Measurements from ENCODE around the gene PA2G4.

Gene PA2G4

DNA sequence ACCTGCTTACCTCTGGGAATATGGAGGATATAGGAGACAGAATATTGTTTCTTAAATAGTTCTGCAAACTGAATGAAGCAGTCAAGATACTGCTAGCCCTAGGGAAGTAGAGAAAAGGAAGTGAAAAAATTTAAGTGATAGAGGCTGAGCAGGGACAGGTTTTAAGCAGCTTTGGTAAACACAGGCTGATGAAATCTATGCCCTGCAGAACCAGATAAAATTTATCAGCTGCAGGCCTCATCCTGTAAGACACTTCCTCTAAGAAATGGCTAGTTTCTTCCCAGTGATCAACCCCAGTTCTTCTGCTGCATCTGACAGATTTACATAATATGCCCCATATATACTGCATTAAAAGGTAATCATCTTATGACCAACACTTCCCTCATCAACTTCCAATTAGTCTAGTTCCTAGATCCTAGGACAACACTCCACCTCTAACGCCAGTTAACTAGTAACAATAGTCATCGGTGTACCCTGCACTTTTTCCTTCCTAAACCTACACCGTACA, 22.4 kb downstream of the PA2G4 start:
- peak overlapping the region; percentile 92 for H3K4me3 Mint-ChIP-seq
- H3K4me1 Mint-ChIP-seq = peaks cover 56% of the 10 kb centered on the region
- peaks cover 3% of the 10 kb centered on the region for H3K27me3 Mint-ChIP-seq (ENCODE audit: low read depth, poor library complexity)
- no peak overlapping the region for H3K27ac Mint-ChIP-seq
- H3K36me3 Mint-ChIP-seq (ENCODE audit: low read depth) = peaks cover 16% of the 10 kb centered on the region
- no peak for DNase-seq
- TF ChIP-seq, protein P1, sequence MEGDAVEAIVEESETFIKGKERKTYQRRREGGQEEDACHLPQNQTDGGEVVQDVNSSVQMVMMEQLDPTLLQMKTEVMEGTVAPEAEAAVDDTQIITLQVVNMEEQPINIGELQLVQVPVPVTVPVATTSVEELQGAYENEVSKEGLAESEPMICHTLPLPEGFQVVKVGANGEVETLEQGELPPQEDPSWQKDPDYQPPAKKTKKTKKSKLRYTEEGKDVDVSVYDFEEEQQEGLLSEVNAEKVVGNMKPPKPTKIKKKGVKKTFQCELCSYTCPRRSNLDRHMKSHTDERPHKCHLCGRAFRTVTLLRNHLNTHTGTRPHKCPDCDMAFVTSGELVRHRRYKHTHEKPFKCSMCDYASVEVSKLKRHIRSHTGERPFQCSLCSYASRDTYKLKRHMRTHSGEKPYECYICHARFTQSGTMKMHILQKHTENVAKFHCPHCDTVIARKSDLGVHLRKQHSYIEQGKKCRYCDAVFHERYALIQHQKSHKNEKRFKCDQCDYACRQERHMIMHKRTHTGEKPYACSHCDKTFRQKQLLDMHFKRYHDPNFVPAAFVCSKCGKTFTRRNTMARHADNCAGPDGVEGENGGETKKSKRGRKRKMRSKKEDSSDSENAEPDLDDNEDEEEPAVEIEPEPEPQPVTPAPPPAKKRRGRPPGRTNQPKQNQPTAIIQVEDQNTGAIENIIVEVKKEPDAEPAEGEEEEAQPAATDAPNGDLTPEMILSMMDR (IDR thresholded peaks at IDR 0.05) = no peak
- no peaks in the 10 kb centered on the region for H3K9me3 Mint-ChIP-seq

DNA sequence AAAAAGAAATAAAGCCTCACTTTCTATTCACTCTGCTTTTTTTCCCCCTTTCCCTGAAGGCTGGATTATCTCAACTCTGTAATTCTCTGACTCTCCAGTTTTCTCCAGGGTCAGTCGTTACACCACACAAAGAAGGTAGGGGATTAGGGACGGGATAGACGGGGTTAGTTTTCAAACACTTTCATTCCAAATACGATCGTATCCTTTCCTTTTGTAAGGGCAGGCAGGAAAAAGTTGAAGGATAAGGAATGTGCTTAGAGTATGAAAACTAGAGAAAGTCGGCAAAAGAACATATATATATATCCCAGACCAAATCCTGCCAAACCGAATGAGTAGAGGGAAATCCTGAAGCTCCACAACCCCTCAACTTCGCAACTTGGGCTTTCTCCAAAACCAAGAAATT, 23.1 kb downstream of the PA2G4 start:
- peaks cover 3% of the 10 kb centered on the region for H3K27me3 Mint-ChIP-seq (ENCODE audit: low read depth, poor library complexity)
- peak overlapping the region; percentile 80 for H3K27ac Mint-ChIP-seq
- no peaks in the 10 kb centered on the region for H3K9me3 Mint-ChIP-seq
- peaks cover 23% of the 10 kb centered on the region for H3K36me3 Mint-ChIP-seq (ENCODE audit: low read depth)
- TF ChIP-seq, protein P1 (IDR thresholded peaks at IDR 0.05) = no peak
- DNase-seq = no peak
- H3K4me3 Mint-ChIP-seq = peak overlapping the region; percentile 92
- peaks cover 49% of the 10 kb centered on the region for H3K4me1 Mint-ChIP-seq

DNA sequence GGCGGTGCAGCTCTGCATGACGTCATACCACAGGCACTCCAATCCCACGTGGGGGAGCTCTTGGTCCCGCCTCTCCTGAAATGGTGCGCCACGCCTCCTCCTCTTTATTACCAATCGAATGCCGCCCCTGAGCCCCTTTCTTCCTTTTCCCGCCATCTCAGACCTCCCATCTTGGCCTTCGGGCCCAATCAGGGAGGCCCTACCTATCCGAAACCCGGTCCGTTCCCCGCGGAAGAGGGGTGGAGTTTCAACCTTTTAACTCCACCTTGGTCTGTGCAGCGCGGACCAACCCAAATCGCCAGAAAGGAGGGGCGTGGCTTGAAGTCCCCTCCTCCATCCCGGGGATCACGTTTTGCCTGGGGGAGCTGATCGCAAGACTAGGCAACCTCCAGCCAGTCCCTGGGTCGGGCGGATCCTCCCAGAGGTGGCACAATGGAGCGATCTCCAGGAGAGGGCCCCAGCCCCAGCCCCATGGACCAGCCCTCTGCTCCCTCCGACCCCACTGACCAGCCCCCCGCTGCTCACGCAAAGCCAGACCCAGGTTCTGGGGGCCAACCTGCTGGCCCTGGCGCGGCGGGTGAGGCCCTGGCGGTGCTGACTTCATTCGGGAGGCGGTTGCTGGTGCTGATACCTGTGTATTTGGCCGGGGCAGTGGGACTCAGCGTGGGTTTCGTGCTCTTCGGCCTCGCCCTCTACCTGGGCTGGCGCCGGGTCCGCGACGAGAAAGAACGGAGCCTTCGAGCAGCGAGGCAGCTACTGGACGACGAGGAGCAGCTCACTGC, 23.7 kb downstream of the PA2G4 start, which contains the start of gene ESYT1:
ESYT1 (plus strand) TSS at position 380 of the 782 bp plus-strand sequence; CDS start at position 433, 53 bp downstream.
- peaks cover 27% of the 10 kb centered on the region for H3K36me3 Mint-ChIP-seq (ENCODE audit: low read depth)

DNA sequence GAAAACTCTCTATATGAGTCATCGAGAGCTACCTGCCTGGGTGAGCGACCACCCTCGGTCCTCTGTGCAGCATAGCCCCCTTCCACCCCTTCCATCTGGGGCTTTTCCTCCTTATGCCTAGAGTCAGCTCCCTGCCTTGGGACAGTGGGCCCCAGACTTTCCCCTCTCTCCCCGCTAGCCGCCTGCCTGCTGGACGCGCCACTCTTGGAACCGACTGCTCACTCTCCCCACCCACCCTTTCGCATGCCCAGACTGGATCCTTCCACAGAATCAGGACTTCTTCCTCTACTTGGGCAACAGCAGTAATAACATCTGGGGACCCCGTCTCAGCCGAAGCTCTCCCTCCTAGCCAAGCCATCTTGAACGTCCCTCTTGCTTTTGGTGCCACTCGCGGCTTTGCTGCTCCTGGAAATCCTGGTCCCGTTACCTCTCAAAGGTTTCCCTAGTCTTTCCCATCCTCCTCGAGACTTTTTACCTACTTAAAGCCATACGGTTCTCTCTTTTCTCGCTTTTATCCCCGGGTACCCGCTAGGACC, 24.4 kb downstream of the PA2G4 start:
- H3K4me1 Mint-ChIP-seq = peaks cover 44% of the 10 kb centered on the region

More for the DNA sequence above, 23.7 kb downstream of the PA2G4 start, which contains the start of gene ESYT1:
- peaks cover 3% of the 10 kb centered on the region for H3K27me3 Mint-ChIP-seq (ENCODE audit: low read depth, poor library complexity)
- TF ChIP-seq, protein P1 (IDR thresholded peaks at IDR 0.05) = no peak
- peak; percentile 95 for DNase-seq
- H3K4me3 Mint-ChIP-seq = peak within 1 kb of the TSS; percentile 92
- no peaks in the 10 kb centered on the region for H3K9me3 Mint-ChIP-seq
- peak within 1 kb of the TSS; percentile 98 for H3K27ac Mint-ChIP-seq
- peaks cover 44% of the 10 kb centered on the region for H3K4me1 Mint-ChIP-seq

DNA sequence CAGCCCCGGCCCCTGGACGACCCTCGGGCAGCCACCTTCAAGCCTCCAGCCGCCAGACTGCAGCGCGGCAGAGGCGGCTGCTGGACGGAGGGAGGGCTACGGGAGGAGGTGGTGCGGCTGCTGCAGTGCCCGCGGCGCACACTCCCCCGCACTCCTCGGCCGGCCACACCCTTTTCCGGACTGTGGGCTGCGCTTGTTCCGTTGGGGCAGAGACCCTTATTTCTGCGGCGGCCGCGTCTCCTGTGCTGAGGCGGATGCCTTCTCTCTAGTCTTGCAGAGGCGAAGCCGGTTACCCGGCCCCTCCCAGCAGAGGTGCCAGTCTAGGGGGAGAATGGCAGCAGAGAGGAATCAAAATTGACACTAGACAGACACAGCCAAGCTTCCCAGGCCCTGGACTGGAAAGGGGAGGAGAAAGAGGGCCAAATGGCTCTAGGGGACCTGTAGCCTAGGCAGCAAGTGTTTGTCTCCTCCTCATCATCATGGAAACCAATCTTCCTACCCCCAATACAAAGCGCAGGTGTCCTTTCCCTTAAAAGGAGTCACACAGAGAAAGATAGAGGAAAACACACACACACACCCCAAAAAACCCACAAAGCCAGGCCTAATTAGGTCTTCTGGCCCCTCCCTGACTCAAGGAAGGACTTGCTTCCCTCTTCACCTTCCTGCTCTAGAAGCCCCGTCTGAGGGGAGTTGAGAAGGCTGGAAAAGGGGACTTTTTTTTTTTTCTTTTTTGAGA, 25.0 kb downstream of the PA2G4 start:
- H3K36me3 Mint-ChIP-seq (ENCODE audit: low read depth) = peaks cover 40% of the 10 kb centered on the region
- DNase-seq = peak; percentile 79
- H3K27me3 Mint-ChIP-seq (ENCODE audit: low read depth, poor library complexity) = peaks cover 3% of the 10 kb centered on the region
- TF ChIP-seq, protein P1 (IDR thresholded peaks at IDR 0.05) = no peak
- H3K27ac Mint-ChIP-seq = peak overlapping the region; percentile 98
- peaks cover 44% of the 10 kb centered on the region for H3K4me1 Mint-ChIP-seq
- H3K9me3 Mint-ChIP-seq = no peaks in the 10 kb centered on the region
- peak overlapping the region; percentile 92 for H3K4me3 Mint-ChIP-seq

More for the DNA sequence above, 24.4 kb downstream of the PA2G4 start:
- Mint-ChIP-seq H3K27ac (peak overlapping the region; percentile 98), H3K36me3 (ENCODE audit: low read depth) (peaks cover 34% of the 10 kb centered on the region), H3K27me3 (ENCODE audit: low read depth, poor library complexity) (peaks cover 3% of the 10 kb centered on the region), H3K9me3 (no peaks in the 10 kb centered on the region), H3K4me3 (peak overlapping the region; percentile 92)
- peak; percentile 41 for DNase-seq
- TF ChIP-seq, protein P1 (IDR thresholded peaks at IDR 0.05) = no peak
